CD4-positive, alpha-beta T cell treated with Interleukin-6 for 4 hours (primary cell): Measurements from ENCODE around the gene CHD2.
"Not testable (repeated sequence)": the region's sequence is repeated elsewhere in the genome, so short reads cannot be mapped to it uniquely, and the experiment has no call there.

Experiments
- DNase-seq: peaks from one replicate; pipeline ENCODE4 v3.0.0-alpha.2; 2020; ENCODE audit warnings: mixed read lengths

Gene CHD2

GRCh38 chr15:92899948-92900730, at the start of gene CHD2:
CHD2 (plus strand) TSS chr15:92900324; CDS start chr15:92901238, 914 bp downstream.
- peak; percentile 64 for DNase-seq

DNA sequence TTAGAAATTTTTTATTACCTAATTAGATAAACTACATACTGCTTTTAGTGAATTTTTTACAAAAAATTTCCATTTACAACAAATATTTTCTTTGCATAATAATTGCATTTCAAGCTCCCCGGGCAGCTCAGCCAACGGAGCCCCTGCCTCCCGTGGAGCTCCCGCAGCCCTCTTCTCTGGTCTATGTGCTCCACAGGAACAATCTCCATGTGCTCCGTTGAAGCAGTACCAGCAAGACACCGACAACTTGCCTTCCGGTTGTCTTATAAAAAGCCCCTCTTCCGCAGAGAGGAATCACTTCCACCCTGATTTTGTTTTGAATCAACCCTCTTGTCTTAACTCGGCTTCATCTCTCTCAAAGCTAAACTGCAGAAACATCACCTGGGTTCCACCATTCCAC, 46.9 kb upstream of the CHD2 start:
- DNase-seq, result no peak

DNA sequence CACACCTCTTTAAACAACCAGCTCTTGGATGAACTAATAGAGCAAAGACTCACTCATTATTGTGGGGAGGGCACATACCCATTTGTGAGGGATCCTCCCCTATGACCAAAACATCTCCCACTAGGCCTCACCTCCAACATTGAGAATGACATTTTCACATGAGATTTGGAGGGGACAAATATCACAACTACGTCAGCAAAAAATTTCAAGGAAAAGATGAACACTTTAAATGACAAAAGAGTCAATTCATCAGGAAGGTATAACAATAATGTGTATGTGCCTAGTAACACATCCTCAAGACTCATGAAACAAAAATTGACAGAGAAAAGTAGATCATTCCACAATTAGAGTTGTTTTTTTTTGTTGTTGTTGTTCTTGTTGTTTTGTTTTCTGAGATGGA, 38.4 kb upstream of the CHD2 start:
- no peak for DNase-seq

- no peak for DNase-seq
Measured at GRCh38 chr15:92864127-92864814, 35.9 kb upstream of the CHD2 start.

- no peak for DNase-seq
Measured at GRCh38 chr15:92869263-92869940, 30.7 kb upstream of the CHD2 start.

DNA sequence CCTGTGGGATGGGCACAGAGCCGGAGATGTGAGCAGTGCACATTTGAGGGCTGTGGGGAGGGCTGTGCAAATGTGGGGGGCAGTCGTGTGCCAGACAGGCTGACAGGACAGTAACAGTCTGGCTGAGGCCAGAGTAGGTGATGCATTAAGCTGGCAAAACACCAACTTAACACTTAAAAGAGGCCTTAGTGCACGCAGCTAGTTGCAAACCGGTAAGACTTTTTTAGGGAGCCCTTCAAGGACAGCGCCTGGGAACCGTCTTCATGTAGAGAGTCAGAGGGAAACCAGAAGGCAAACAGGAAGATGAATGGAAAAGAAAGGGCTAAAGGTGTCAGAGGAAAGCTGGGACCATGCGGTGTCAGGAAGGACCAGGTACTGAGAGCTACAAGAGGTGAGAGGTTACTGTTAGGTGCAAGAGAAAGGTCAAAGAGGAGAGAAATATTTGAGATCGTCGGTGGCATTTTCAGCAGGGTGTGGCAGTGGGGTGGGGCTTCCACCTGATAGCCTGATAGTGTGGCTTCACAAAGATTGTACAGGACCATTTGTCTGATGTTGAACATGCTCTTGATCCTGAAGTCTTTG, 30.0 kb upstream of the CHD2 start:
- no peak for DNase-seq

DNA sequence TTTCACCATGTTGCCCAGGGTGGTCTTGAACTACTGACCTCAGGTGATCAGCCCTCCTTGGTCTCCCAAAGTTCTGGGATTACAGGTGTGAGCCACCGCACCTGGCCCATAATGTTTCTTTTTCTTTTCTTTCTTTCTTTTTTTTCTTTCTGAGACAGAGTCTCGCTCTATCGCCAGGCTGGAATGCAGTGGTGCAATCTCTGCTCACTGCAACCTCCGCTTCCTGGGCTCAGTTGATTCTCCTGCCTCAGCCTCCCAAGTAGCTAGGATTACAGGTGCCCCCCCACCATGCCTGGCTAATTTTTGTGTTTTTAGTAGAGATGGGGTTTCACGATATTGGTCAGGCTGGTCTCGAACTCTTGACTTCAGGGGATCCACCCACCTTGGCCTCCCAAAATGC, 27.2 kb upstream of the CHD2 start:
- DNase-seq, result not testable (repeated sequence)

DNA sequence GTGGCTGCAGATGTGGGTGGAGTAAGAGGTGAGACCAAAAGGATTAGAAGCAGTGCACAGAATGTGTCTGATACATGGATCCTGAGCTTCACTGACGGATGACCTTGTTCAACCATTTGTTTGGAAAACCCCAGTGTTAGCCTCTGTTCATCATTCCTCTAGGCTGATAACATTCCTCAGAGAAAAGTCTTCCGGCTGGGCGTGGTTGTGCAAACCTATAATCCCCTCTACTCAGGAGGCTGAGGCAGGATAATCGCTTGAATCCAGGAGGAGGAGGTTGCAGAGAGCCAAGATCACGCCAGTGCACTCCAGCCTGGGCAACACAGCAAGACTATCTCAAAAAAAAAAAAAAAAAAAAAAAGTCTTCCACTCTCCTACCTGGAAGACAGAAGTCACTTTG, 23.1 kb upstream of the CHD2 start:
- no peak for DNase-seq

- no peak for DNase-seq
Measured at GRCh38 chr15:92877416-92877815, 22.7 kb upstream of the CHD2 start.

GRCh38 chr15:92878593-92879053, 21.5 kb upstream of the CHD2 start:
- no peak for DNase-seq

DNA sequence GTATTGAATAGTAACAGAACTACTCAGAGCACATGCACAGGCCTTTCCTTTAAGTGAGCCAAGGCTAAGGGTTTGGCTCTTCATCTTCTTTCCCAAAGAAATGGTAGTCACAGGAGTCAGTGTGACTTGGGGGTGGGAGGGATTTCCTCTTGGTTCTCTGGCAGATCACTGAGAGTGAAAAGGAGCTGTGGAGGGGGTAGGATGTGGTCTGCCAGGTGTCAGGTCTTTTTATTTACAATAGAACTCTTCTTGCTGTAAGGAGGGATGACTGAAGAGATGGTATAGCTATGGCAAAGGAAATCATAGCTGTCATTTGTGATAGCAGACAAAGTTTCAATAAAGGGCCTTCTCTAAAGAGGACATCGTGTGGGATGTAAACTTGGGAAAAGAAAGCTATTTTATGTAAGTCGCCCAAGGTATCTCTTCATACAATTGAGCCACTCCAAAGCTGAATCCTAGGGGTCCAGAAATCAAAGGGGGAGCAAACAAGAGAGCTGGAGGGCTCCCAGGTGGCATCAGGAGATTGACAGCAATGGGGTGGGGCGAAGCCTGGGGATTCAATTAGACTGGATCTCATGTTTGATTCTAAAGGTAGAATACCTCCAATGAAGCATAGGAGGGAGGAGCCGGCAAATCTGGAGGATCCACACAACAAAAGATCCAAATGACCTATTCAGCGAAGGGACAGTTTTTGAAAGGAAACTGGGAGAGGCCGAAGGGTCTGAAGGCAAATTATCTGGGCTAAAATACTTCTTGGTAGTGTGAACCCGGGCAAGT, 20.0 kb upstream of the CHD2 start:
- peak; percentile 55 for DNase-seq

DNA sequence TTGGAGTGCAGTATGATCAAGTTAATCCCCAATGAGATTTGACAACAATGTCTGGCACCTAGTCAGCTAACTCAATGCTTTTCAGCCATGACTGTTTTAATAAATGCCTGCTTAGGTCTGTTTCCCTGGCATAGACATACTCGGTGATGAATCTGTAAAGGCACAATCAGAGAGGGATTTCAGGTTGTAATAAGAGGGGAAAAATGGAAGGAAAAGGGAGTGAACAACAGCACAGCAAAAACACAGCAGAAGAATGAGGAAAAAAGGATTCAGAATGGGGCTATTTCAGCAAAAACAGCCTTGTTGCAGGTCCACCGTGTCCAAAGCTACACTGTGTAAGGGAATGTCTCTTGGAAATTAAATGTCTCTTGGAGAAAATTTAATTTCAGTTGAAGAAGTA, 19.3 kb upstream of the CHD2 start:
- no peak for DNase-seq

DNA sequence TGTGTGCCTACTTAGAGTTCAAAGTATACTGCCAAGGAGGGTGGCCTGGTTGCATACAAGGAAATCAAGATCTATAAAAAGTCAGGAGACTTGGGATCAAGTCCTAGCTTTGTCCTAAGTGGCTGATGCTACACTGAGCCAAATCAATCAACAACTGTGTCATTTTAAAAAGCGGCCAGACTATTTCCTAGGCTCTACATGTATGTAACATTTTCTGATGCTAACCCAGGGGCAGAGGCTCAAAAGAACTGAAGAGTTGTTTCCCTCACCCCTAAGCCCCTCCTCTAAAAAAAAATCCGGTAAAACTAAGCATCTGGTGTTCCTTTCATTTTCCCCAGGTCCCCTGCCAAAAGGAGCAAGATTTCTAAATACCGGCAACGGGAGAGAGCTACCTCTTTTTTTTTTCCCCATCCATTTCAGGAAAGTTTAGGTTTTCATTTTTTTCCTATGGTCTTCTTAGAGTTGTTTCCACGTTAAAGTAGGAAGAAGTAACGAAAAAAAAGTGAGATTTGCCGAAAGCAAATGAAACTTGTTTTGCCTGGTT, 18.8 kb upstream of the CHD2 start:
- peak; percentile 10 for DNase-seq

DNA sequence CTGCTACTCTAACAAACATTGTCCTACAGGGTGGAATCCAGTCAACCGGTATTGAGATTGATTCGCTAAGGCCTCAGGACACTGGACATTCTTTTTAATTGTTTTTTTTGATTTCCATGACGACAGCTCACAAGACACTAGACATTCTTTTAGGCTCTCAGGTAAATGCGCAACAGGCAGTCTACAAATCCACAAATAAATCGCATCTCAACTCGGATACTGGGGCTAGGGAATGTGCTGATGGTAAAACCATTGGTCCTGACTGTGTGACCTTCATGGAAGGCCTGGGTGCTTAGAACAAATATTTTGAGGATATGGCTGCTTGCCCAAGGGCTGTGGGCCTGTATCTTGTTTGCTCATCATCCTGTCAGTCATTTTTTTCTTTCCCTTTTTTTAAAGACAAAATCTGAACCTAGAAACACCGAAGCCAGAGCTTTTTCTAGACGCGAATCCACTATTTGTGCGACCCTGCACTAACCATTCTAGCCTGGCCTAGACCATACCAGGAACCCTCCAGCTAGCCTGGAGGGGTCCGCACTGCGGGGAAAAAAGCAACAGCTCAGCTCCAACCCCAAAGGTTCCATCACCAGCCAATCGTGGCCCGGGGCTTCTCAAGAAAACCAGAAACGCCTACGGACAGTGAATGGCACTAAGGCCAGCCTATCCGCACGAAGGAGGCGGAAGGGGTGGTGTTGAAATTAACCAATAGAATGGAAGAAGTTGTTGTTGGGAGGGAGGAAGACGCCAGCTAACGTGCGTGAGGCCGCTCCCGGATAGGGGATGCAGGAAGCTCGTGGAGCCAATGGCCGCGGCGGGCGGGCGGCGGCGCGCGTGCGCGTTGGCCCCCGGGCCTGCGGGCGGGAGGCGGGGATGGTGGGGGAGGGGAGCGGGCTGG, 18.1 kb upstream of the CHD2 start:
- DNase-seq, result peak; percentile 97

DNA sequence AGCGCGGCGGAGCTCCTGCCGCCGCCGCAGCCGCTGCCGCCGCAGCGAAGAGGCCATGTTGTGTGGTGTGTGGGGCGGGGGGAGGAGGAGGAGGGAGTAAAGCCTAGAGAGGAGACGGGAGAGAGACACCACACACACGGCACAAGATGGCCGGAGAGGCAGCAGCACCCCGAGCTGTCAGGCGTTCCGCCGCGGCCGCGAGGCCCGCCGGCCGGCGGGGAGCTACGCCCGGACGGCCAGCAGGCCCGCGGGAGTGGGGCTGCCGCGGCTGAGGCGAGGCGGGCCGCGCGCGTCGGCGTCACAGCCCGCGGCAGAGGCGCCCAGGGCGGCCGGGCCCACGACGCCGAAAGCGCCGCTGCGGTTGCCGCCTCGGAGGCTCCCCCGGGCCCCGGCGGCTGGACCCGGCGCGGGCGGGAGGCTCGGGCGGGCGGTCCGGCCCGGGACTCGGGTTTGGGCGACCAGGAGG, 17.4 kb upstream of the CHD2 start:
- no peak for DNase-seq

DNA sequence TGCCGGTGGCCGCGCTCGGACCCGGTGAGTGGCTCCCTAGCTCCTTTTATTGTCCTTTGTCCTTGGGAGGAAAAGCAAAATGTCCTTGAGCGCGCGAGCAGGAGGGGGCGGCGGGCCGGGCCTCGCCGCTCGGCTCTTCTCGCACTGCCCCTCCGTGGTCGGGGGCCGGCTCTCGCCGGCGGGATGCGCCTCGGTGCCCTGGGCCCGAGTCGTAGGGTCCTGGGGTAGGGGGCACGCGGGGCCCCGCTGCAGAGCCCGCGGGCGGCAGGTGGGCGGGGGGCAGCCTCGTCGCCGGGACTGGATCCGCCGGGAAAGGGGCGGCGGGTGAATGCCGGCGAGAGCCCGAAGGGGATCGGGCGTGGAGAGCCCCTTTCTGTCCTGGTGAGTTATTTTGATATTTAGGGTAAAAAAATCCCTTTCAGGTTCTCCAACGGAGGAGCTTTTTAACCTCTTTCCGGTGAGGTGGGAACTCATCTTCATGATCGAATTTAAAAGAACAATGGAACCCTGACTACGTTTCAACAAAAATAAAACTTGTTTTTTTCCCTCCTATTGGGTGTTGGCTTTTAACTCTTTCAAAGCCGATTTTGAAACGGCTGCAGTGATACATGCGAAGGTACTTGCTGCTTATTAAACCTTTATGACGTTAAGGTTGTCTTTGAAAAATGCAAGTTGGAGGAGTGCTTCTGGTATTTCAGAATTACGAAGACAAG, 16.8 kb upstream of the CHD2 start:
- peak; percentile 34 for DNase-seq

DNA sequence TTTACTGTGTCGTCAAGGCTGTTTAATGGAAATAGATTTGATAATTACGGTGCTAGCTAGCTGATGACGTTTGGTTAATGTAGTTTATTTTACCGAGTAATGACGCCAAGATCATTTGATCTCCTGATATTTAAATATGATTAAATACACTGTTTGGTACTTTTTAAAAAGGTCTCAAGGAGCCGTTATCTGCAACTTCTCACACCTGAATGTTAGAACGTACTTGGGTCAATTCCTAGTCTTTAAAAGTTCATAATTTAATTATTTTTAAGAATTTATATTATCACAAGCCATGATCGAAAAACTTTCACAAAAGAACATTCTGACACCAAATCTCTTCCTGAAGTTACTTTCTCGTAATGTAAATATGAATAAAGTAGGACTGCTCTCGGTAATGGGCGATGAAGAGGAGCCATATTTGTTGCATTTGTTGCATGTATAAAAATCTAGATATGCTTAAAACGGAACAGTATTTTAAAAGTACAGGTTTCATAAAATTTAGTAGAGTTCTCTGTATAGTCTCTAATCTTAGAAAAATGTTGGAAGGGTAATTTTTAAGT, 16.2 kb upstream of the CHD2 start:
- DNase-seq, result no peak

- DNase-seq, result no peak
Measured at GRCh38 chr15:92884436-92885223, 15.5 kb upstream of the CHD2 start.
